ENCODE data around the gene NRIP3.

GRCh38 chr11:8934742-8935488 lies 68.9 kb downstream of the NRIP3 start:
- TF ChIP-seq, protein P1, sequence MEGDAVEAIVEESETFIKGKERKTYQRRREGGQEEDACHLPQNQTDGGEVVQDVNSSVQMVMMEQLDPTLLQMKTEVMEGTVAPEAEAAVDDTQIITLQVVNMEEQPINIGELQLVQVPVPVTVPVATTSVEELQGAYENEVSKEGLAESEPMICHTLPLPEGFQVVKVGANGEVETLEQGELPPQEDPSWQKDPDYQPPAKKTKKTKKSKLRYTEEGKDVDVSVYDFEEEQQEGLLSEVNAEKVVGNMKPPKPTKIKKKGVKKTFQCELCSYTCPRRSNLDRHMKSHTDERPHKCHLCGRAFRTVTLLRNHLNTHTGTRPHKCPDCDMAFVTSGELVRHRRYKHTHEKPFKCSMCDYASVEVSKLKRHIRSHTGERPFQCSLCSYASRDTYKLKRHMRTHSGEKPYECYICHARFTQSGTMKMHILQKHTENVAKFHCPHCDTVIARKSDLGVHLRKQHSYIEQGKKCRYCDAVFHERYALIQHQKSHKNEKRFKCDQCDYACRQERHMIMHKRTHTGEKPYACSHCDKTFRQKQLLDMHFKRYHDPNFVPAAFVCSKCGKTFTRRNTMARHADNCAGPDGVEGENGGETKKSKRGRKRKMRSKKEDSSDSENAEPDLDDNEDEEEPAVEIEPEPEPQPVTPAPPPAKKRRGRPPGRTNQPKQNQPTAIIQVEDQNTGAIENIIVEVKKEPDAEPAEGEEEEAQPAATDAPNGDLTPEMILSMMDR (IDR thresholded peaks at IDR 0.05): no peak
- no peak for TF ChIP-seq POLR2A (IDR thresholded peaks at IDR 0.05)

All from Peyer's patch (tissue), 4 donors.